OCI-LY1 (cell line): ENCODE results near the gene RTL1.

ENCODE experiments used
- H2AFZ ChIP-seq: fragments of 200-600 bp; sonication (generic), shearing (Covaris generic); 2 replicates; pipeline ENCODE4 v1.6.0; 2014; ENCODE audit warnings: antibody characterized with exemption, mild to moderate bottlenecking, low read length
- H3F3A ChIP-seq: fragments of 200-600 bp; sonication (generic), shearing (Covaris generic); 2 replicates; pipeline ENCODE4 v1.6.0; 2014; ENCODE audit warnings: mild to moderate bottlenecking, antibody characterized with exemption, low read length, moderate library complexity; ENCODE audit not compliant: insufficient read depth
- H3K27ac ChIP-seq: fragments of 200-600 bp; sonication (generic); 2 replicates; pipeline ENCODE4 v1.5.1; 2014; ENCODE audit warnings: low read length, mixed run types, mild to moderate bottlenecking, low read depth; ENCODE audit not compliant: poor library complexity, severe bottlenecking
- H3K27me3 ChIP-seq: fragments of 200-600 bp; sonication (generic); 2 replicates; pipeline ENCODE4 v1.6.0; 2014; ENCODE audit warnings: antibody characterized with exemption, mild to moderate bottlenecking, low read length, moderate library complexity; ENCODE audit not compliant: insufficient read depth
- H3K36me3 ChIP-seq: fragments of 200-600 bp; sonication (generic); 2 replicates; pipeline ENCODE4 v1.6.1; 2014; ENCODE audit warnings: mild to moderate bottlenecking, antibody characterized with exemption, low read length, moderate library complexity, mixed read lengths; ENCODE audit not compliant: insufficient read depth
- H3K4me1 ChIP-seq: fragments of 200-600 bp; sonication (generic); 2 replicates; pipeline ENCODE4 v1.5.1; 2014; ENCODE audit warnings: mild to moderate bottlenecking, low read length, moderate library complexity; ENCODE audit not compliant: insufficient read depth, severe bottlenecking
- H3K4me2 ChIP-seq: fragments of 200-600 bp; sonication (generic), shearing (Covaris generic); 2 replicates; pipeline ENCODE4 v1.6.1; 2014; ENCODE audit warnings: low read length
- H3K4me3 ChIP-seq: fragments of 200-600 bp; sonication (generic); 2 replicates; pipeline ENCODE4 v1.5.1; 2014; ENCODE audit warnings: low read length, low read depth, mild to moderate bottlenecking, mixed read lengths; ENCODE audit not compliant: poor library complexity, severe bottlenecking
- H3K79me2 ChIP-seq: fragments of 200-600 bp; shearing (Covaris generic); 2 replicates; pipeline ENCODE4 v1.6.1; 2016; ENCODE audit warnings: mixed run types, low read length, mixed read lengths; ENCODE audit not compliant: insufficient read depth
- H3K9ac ChIP-seq: fragments of 200-600 bp; sonication (generic), shearing (Covaris generic); 2 replicates; pipeline ENCODE4 v1.6.1; 2014; ENCODE audit warnings: mild to moderate bottlenecking, low read length, mixed read lengths
- H3K9me2 ChIP-seq: fragments of 200-600 bp; sonication (generic), shearing (Covaris generic); 2 replicates; pipeline ENCODE4 v1.6.1; 2014; ENCODE audit warnings: low read depth, mild to moderate bottlenecking, low read length, mixed read lengths
- H3K9me3 ChIP-seq: fragments of 200-600 bp; shearing (Covaris generic); 2 replicates; pipeline ENCODE4 v1.6.1; 2014; ENCODE audit warnings: low read length, mixed read lengths
- H4K20me1 ChIP-seq: fragments of 200-600 bp; sonication (generic), shearing (Covaris generic); 2 replicates; pipeline ENCODE4 v1.6.0; 2016; ENCODE audit warnings: mild to moderate bottlenecking, low read length; ENCODE audit not compliant: insufficient read depth
- EZH2 ChIP-seq: fragments of 200-600 bp; sonication (generic), shearing (Covaris generic); IDR thresholded peaks from 2 replicates; pipeline ENCODE4 v1.8.0; 2017; ENCODE audit warnings: borderline replicate concordance, mixed run types, mild to moderate bottlenecking, antibody characterized with exemption, low read length, moderate library complexity, mixed read lengths
- TF ChIP-seq, protein P1 (sequence below): fragments of 200-600 bp; sonication (generic), shearing (Covaris generic); IDR thresholded peaks from 2 replicates; pipeline ENCODE4 v1.5.1; 2017; ENCODE audit warnings: mild to moderate bottlenecking, antibody characterized with exemption, low read length, moderate library complexity, mixed read lengths

Gene RTL1

DNA sequence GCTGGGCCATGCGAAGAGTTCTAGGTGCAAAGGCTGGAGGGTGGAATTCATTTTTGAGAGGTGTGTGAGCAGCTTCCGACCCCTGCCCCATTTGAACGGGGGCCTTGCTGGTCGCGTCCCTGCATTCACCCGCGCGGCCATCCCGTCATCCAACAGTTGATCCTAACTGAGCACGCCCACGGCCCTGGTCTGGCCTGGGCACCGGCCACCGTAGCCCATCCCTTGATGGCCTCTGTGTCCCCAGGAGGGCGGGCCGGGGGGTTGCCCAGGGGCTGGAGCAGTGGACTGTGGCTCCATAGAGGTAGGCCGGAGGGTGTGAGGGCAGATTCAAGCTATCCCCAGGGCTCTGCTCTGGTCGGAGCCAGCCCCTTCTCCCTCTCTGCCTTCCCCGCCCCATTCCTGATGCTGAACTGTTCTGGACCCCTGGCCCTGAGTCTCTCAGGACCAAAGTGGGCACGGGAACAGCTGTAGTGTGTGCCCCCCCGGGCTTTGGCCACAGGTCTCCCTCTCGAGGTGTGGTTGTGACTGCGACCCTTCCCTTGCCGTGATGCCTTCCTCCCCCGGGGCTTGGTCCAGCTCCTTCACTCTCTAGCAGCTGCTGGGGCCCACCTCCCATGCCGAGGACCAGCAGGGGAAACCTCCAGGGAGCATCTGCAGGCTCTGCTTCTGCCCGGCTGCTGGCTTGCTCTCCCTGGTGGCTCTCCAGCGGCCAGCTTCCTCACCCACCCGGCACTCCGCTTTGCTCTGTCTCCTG, 68.6 kb downstream of the RTL1 start:
- Histone ChIP-seq H3K27ac (no peak overlapping the region), H3K9me3 (no peaks in the 10 kb centered on the region), H3K79me2 (no peaks in the 10 kb centered on the region), H3F3A (no peaks in the 10 kb centered on the region), H3K27me3 (peaks cover 4% of the 10 kb centered on the region; the same call in 1 of the 2 replicates), H3K36me3 (no peaks in the 10 kb centered on the region), H3K4me2 (no peak overlapping the region), H3K4me1 (no peaks in the 10 kb centered on the region), H3K4me3 (no peak overlapping the region), H3K9ac (no peak overlapping the region), H2AFZ (no peak overlapping the region), H3K9me2 (no peaks in the 10 kb centered on the region), H4K20me1 (no peaks in the 10 kb centered on the region)
- TF ChIP-seq, protein P1, sequence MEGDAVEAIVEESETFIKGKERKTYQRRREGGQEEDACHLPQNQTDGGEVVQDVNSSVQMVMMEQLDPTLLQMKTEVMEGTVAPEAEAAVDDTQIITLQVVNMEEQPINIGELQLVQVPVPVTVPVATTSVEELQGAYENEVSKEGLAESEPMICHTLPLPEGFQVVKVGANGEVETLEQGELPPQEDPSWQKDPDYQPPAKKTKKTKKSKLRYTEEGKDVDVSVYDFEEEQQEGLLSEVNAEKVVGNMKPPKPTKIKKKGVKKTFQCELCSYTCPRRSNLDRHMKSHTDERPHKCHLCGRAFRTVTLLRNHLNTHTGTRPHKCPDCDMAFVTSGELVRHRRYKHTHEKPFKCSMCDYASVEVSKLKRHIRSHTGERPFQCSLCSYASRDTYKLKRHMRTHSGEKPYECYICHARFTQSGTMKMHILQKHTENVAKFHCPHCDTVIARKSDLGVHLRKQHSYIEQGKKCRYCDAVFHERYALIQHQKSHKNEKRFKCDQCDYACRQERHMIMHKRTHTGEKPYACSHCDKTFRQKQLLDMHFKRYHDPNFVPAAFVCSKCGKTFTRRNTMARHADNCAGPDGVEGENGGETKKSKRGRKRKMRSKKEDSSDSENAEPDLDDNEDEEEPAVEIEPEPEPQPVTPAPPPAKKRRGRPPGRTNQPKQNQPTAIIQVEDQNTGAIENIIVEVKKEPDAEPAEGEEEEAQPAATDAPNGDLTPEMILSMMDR = no peak
- no peak for TF ChIP-seq EZH2

DNA sequence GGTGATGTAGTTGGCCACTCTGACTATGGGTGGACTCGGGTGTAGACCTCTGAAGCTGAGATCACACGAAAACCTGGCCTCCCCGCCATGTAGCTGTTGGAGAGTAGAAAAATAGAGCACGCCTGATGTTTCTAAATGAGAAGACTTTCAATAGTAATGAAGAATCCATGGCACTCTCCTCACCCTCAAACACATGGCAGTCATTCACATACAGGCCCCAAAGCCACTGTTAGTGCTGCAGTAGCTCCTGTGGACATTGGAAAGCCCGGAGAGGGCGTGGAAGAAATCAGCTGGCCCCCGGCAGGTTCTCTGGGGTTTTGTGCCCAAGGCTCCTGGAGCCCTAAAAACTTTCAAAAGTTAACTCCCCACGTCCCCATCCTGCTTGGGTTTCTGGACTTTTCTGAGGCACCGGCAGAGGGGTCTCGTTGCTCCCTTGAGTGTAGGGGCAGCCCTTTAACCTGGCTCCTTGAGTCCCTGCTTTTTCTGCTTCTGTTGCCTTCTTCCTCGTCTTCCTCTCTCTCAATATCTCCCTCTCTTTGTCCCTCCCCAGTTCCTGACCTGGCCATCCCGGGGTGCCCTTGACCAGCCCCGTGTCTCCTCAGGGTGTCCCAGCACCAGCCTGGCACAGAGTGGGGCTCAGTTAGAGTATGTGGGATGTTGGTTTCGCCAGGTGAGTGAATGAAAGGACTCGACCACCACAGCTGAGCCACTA, 69.3 kb downstream of the RTL1 start:
- no peaks in the 10 kb centered on the region for H3K36me3 ChIP-seq
- no peak overlapping the region for H3K4me2 ChIP-seq
- no peaks in the 10 kb centered on the region for H3K9me3 ChIP-seq
- no peaks in the 10 kb centered on the region for H3K4me1 ChIP-seq
- no peak overlapping the region for H3K9ac ChIP-seq
- no peaks in the 10 kb centered on the region for H3F3A ChIP-seq
- H3K9me2 ChIP-seq = no peaks in the 10 kb centered on the region
- peaks cover 4% of the 10 kb centered on the region; the same call in 1 of the 2 replicates for H3K27me3 ChIP-seq
- H2AFZ ChIP-seq = no peak overlapping the region
- H3K27ac ChIP-seq = no peak overlapping the region
- H4K20me1 ChIP-seq = no peaks in the 10 kb centered on the region
- no peaks in the 10 kb centered on the region for H3K79me2 ChIP-seq
- TF ChIP-seq, protein P1 = no peak
- no peak for TF ChIP-seq EZH2
- no peak overlapping the region for H3K4me3 ChIP-seq

DNA sequence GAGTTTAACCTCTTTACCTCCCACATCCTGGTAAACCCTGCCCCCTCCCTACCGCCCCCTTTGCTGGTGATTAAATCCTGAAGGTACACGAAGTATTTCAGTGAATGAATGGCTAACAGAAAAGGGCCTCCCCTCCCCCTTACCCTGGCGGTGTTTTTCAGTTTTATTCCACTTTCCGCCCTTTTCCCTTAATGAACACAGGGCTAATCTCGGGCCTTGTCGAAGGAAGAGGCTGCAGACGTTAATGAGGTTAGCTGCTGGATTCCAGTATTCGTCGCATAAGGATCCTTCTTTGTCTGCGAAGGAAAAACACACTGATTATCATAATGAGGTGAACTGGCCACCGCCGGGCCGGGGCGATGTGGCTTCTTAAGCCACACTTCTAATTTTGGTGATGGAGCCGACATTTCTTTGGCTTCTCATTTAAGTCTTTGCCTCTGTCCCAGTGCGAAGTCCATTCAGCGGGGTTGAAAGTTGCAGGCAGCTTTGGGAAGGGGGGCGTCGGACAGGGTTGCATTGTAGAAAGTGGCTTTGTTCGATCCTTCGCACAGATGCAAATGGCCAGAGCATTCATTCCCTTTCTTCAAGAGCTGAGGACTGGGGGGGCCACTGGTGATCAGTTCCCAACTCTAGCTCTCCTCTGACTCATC, 71.1 kb downstream of the RTL1 start:
- TF ChIP-seq, protein P1 = no peak
- TF ChIP-seq EZH2 = no peak
- Histone ChIP-seq H3K9me3 (no peaks in the 10 kb centered on the region), H3K36me3 (no peaks in the 10 kb centered on the region), H3K79me2 (no peaks in the 10 kb centered on the region), H3K27ac (no peak overlapping the region), H3K27me3 (0 out of 2 replicates have a peak, but pooled peaks cover 4% of the 10 kb centered on the region), H3K9me2 (no peaks in the 10 kb centered on the region), H3K9ac (no peak overlapping the region), H3F3A (no peaks in the 10 kb centered on the region), H3K4me2 (no peak overlapping the region), H3K4me3 (no peak overlapping the region), H2AFZ (no peak overlapping the region), H4K20me1 (no peaks in the 10 kb centered on the region), H3K4me1 (no peaks in the 10 kb centered on the region)
